Keratinocyte (primary cell): ENCODE results near the gene TBPL2.

Experiments used
- EZH2 ChIP-seq: IDR thresholded peaks from one replicate; pipeline ENCODE4 v1.6.1; 2012; ENCODE audit warnings: inconsistent platforms, mild to moderate bottlenecking, low read length, moderate library complexity
- TF ChIP-seq, protein P1 (sequence below), 3 experiments: IDR thresholded peaks in 1 of 3; conservative IDR thresholded peaks in 1 of 3; optimal IDR thresholded peaks in 1 of 3; 2 replicates in 2 of 3; 3 replicates in 1 of 3; pipeline versions ENCODE3 to v1.5.1; 2011; ENCODE audit warnings: low read length in 3 of 3, mild to moderate bottlenecking in 3 of 3, moderate library complexity in 2 of 3, control low read depth in 1 of 3, inconsistent platforms in 1 of 3; ENCODE audit not compliant: insufficient read depth in 2 of 3; ENCODE audit errors: extremely low read depth in 1 of 3

DNA sequence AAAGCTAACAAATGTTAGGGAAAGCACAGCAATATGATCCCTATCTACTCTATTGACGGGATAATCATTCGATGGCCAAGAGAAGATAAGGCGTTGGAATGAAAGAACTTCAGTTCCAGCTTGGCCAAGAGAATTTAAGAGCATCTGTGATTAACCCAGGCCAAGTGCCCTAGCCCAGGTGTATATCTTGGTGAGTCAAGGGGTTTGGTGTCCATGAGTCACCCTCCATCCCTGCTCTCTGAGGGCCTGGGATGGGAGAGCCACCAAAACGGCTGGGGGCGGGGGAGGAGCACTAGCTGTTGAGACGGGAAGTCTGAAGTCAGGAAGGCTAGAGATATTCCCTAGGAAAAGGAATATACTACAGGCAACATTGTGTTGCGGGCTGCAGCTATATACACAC lies 13.0 kb downstream of the TBPL2 start:
- TF ChIP-seq, protein P1, sequence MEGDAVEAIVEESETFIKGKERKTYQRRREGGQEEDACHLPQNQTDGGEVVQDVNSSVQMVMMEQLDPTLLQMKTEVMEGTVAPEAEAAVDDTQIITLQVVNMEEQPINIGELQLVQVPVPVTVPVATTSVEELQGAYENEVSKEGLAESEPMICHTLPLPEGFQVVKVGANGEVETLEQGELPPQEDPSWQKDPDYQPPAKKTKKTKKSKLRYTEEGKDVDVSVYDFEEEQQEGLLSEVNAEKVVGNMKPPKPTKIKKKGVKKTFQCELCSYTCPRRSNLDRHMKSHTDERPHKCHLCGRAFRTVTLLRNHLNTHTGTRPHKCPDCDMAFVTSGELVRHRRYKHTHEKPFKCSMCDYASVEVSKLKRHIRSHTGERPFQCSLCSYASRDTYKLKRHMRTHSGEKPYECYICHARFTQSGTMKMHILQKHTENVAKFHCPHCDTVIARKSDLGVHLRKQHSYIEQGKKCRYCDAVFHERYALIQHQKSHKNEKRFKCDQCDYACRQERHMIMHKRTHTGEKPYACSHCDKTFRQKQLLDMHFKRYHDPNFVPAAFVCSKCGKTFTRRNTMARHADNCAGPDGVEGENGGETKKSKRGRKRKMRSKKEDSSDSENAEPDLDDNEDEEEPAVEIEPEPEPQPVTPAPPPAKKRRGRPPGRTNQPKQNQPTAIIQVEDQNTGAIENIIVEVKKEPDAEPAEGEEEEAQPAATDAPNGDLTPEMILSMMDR (optimal IDR thresholded peaks at IDR 0.05 in 1 of 3, IDR thresholded peaks at IDR 0.05 in 1 of 3, conservative IDR thresholded peaks at IDR 0.05 in 1 of 3; ENCODE audit: extremely low read depth in 1 of 3, insufficient read depth in 2 of 3, low read length in 3 of 3) = no peak
- TF ChIP-seq EZH2 = no peak
